ENCODE results near the gene SMARCC1.

- TF ChIP-seq CTCF (conservative IDR thresholded peaks at IDR 0.05; ENCODE audit: low read length) (no peak), EZH2phosphoT487 (IDR thresholded peaks at IDR 0.05; ENCODE audit: borderline replicate concordance) (no peak)
These were observed 50.6 kb downstream of the SMARCC1 start for GRCh38 chr3:47731061-47731460.

Data from Loucy (cell line).